WTC11 (cell line): ENCODE measurements around the gene CCDC24.

Experiments used
- ATF2 ChIP-seq: sonication (generic); formaldehyde crosslinking; IDR thresholded peaks from 2 replicates; pipeline ENCODE4 v1.8.1; 2022; ENCODE audit warnings: low read depth, missing genetic modification reagents, borderline replicate concordance
- CTCF ChIP-seq: fragments of 200-600 bp; IDR thresholded peaks from 2 replicates; pipeline ENCODE4 v1.8.0; 2022; ENCODE audit warnings: antibody characterized with exemption
- ESRRA ChIP-seq: sonication (generic); formaldehyde crosslinking; IDR thresholded peaks from 2 replicates; pipeline ENCODE4 v1.8.1; 2022; ENCODE audit warnings: mild to moderate bottlenecking, missing genetic modification reagents, borderline replicate concordance
- JAZF1 ChIP-seq: fragments of 250-450 bp; sonication (Bioruptor Pico); IDR thresholded peaks from 2 replicates; pipeline ENCODE4 v1.9.0; 2021; ENCODE audit warnings: moderate library complexity, mild to moderate bottlenecking, inconsistent platforms
- MAX ChIP-seq: sonication (generic); formaldehyde crosslinking; IDR thresholded peaks from 2 replicates; pipeline ENCODE4 v1.8.0; 2022; ENCODE audit warnings: mild to moderate bottlenecking, missing genetic modification reagents
- NFYB ChIP-seq: sonication (generic); formaldehyde crosslinking; conservative IDR thresholded peaks from 2 replicates; pipeline ENCODE4 v1.8.0; 2022; ENCODE audit warnings: low read depth, missing genetic modification reagents
- RORB ChIP-seq: fragments of 250-450 bp; sonication (Bioruptor Pico); IDR thresholded peaks from 2 replicates; pipeline ENCODE4 v1.9.0; 2021; ENCODE audit warnings: mild to moderate bottlenecking

GRCh38 chr1:43986712-43987111 lies 4.7 kb upstream of the CCDC24 start:
- no peak for TF ChIP-seq ATF2 (CRISPR knock-in tag)
- TF ChIP-seq NFYB (CRISPR knock-in tag) = no peak
- TF ChIP-seq CTCF = no peak
- no peak for TF ChIP-seq RORB (CRISPR knock-in tag)
- TF ChIP-seq MAX (CRISPR knock-in tag) = no peak
- no peak for TF ChIP-seq ESRRA (CRISPR knock-in tag)
- TF ChIP-seq JAZF1 (CRISPR knock-in tag) = no peak
